C4-2B (cell line): ENCODE measurements around the gene MTF2.

ENCODE experiments used
- H3K27ac ChIP-seq: fragments of 450-650 bp; 2 replicates; pipeline ENCODE4 v1.5.1; 2017
- ZFX ChIP-seq: fragments of 450-650 bp; IDR thresholded peaks from 2 replicates; pipeline ENCODE4 v1.6.1; 2017
- TF ChIP-seq, protein P1 (sequence below): fragments of 450-650 bp; conservative IDR thresholded peaks from 2 replicates; pipeline ENCODE4 v1.5.1; 2017; ENCODE audit warnings: mild to moderate bottlenecking

Gene MTF2

GRCh38 chr1:93143136-93143535, 64.1 kb downstream of the MTF2 start:
- no peak for TF ChIP-seq ZFX
- TF ChIP-seq, protein P1, sequence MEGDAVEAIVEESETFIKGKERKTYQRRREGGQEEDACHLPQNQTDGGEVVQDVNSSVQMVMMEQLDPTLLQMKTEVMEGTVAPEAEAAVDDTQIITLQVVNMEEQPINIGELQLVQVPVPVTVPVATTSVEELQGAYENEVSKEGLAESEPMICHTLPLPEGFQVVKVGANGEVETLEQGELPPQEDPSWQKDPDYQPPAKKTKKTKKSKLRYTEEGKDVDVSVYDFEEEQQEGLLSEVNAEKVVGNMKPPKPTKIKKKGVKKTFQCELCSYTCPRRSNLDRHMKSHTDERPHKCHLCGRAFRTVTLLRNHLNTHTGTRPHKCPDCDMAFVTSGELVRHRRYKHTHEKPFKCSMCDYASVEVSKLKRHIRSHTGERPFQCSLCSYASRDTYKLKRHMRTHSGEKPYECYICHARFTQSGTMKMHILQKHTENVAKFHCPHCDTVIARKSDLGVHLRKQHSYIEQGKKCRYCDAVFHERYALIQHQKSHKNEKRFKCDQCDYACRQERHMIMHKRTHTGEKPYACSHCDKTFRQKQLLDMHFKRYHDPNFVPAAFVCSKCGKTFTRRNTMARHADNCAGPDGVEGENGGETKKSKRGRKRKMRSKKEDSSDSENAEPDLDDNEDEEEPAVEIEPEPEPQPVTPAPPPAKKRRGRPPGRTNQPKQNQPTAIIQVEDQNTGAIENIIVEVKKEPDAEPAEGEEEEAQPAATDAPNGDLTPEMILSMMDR: no peak
- H3K27ac ChIP-seq: no peak overlapping the region

DNA sequence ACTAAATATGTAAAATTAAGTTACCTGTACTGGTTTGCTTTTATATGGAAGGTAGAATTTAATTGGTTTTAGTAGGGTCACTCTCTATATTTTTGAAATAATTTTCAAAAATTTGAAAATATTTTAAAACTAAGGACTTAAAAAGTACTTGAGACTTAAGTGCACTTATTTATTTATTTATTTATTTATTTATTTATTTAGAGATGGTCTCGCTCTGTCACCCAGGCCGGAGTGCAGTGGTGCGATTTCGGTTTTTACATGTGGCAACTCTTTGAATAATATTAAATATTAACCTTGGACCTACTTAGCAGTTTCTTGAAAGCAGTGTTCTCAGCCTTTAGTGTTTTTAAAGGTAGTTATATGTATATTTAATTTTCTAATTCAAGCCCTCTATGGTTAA, 64.7 kb downstream of the MTF2 start:
- TF ChIP-seq, protein P1: no peak
- no peak for TF ChIP-seq ZFX
- no peak overlapping the region for H3K27ac ChIP-seq

- no peak for TF ChIP-seq ZFX
- TF ChIP-seq, protein P1: no peak
- no peak overlapping the region for H3K27ac ChIP-seq
Observed at GRCh38 chr1:93148001-93148400, 68.9 kb downstream of the MTF2 start.

GRCh38 chr1:93150729-93151128, 71.6 kb downstream of the MTF2 start:
- no peak overlapping the region for H3K27ac ChIP-seq
- TF ChIP-seq, protein P1: no peak
- no peak for TF ChIP-seq ZFX

GRCh38 chr1:93151474-93151873, 72.4 kb downstream of the MTF2 start:
- no peak overlapping the region for H3K27ac ChIP-seq
- no peak for TF ChIP-seq ZFX
- TF ChIP-seq, protein P1: no peak

DNA sequence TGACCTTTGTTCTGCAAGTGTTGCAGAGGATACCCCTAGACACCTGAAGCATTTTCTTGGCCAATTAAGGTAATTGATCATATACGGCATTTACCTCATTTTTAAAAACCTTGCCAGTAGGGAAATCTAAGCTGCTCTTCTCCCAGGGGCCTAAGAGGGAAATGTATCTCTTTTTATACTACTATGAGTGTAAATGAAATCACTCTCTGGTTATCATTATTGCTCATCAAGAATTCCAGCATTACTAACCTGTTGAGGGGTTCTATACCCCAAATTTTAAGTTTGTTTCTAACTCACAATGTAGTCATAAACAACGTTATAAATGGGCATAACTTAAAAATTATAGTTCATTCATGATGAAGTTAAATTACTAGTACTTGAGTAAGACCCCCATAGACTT, 73.8 kb downstream of the MTF2 start:
- TF ChIP-seq, protein P1: no peak
- no peak for TF ChIP-seq ZFX
- no peak overlapping the region for H3K27ac ChIP-seq

DNA sequence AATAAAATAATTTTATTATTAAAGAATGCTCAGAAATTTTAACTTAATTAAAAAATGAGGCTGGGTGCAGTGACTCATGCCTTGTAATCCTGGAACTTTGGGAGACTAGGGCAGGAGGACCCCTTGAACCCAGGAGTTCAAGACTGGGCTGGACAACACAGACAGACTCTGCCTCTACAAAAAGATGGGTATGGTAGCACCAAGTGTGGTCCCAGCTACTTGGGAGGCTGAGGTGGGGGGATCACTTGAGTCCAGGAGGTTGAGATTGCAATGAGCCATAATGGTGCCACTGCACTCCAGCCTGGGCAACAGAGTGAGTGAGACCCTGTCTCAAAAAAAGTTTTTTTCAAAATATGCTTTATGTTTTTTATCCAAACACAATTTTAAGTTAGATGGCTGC, 75.8 kb downstream of the MTF2 start:
- H3K27ac ChIP-seq: no peak overlapping the region

More for the DNA sequence above, 75.8 kb downstream of the MTF2 start:
- no peak for TF ChIP-seq ZFX
- TF ChIP-seq, protein P1: no peak
